CD14-positive monocyte (primary cell): ENCODE results near the gene TMEM238L. TPM values are rescaled to one million over a fixed set of nuclear protein-coding genes. Genes with fewer than 3 reads are reported as not detected.
A peak's percentile ranks its signal among the peaks of the same experiment; 100 is the strongest.

Experiments used
- DNase-seq, 3 donors: peaks; one replicate each; pipeline ENCODE4 v3.0.0-alpha.2; 2011 to 2022
- H2AFZ ChIP-seq: 2 replicates; pipeline ENCODE4 v1.6.0; 2012; ENCODE audit warnings: mild to moderate bottlenecking, low read depth, low read length, inconsistent platforms; ENCODE audit not compliant: insufficient read depth, poor library complexity, severe bottlenecking
- H3K27ac ChIP-seq, 2 donors: 1 replicate in 1 of 2; 2 replicates in 1 of 2; pipeline ENCODE4 v1.5.1; 2012 to 2013; ENCODE audit warnings: low read length in 2 of 2, control low read depth in 1 of 2, inconsistent platforms in 1 of 2, low read depth in 1 of 2, mild to moderate bottlenecking in 1 of 2
- H3K27me3 ChIP-seq, 2 donors: one replicate each; pipeline versions ENCODE4 v1.6.0 to v1.6.1; 2011 to 2013; ENCODE audit warnings: low read length in 2 of 2; ENCODE audit not compliant: control insufficient read depth in 2 of 2, insufficient read depth in 2 of 2
- H3K36me3 ChIP-seq, 2 donors: replicated peaks in 1 of 2; 1 replicate in 1 of 2; 2 replicates in 1 of 2; pipeline versions ENCODE4 v1.5.1 to v1.6.1; 2012 to 2013; ENCODE audit warnings: low read length in 2 of 2, control low read depth in 1 of 2, inconsistent platforms in 1 of 2, mild to moderate bottlenecking in 1 of 2; ENCODE audit not compliant: insufficient read depth in 2 of 2, control insufficient read depth in 1 of 2
- H3K4me1 ChIP-seq, 2 donors: 1 replicate in 1 of 2; 2 replicates in 1 of 2; pipeline versions ENCODE4 v1.5.1 to v1.6.1; 2012 to 2013; ENCODE audit warnings: low read length in 2 of 2, control low read depth in 1 of 2, inconsistent platforms in 1 of 2, mild to moderate bottlenecking in 1 of 2, moderate library complexity in 1 of 2; ENCODE audit not compliant: insufficient read depth in 2 of 2, control insufficient read depth in 1 of 2
- H3K4me2 ChIP-seq: replicated peaks from 2 replicates; pipeline ENCODE3; 2012; ENCODE audit warnings: low read length, moderate library complexity, mild to moderate bottlenecking; ENCODE audit not compliant: poor library complexity, severe bottlenecking; ENCODE audit errors: extremely low read depth
- H3K4me3 ChIP-seq, 3 experiments: fragments of 200-600 bp in 1 of 3; sonication (generic) in 1 of 3; replicated peaks in 1 of 3; 1 replicate in 2 of 3; 2 replicates in 1 of 3; pipeline ENCODE4 v1.5.1; 2011 to 2013; ENCODE audit warnings: low read length in 3 of 3, mild to moderate bottlenecking in 3 of 3, control low read depth in 2 of 3, low read depth in 2 of 3, inconsistent platforms in 1 of 3, moderate library complexity in 1 of 3
- H3K79me2 ChIP-seq: 2 replicates; pipeline ENCODE4 v1.6.0; 2012; ENCODE audit warnings: mild to moderate bottlenecking, control low read depth, inconsistent platforms, low read length, moderate library complexity; ENCODE audit not compliant: insufficient read depth
- H3K9ac ChIP-seq: 2 replicates; pipeline ENCODE4 v1.6.0; 2017; ENCODE audit warnings: low read length, mild to moderate bottlenecking; ENCODE audit not compliant: insufficient read depth, poor library complexity, severe bottlenecking
- H3K9me3 ChIP-seq, 2 donors: replicated peaks in 1 of 2; 1 replicate in 1 of 2; 2 replicates in 1 of 2; pipeline versions ENCODE4 v1.5.1 to v1.6.1; 2012 to 2013; ENCODE audit warnings: low read length in 2 of 2, control low read depth in 1 of 2; ENCODE audit not compliant: control insufficient read depth in 1 of 2, insufficient read depth in 1 of 2
- H4K20me1 ChIP-seq: 2 replicates; pipeline ENCODE4 v1.6.0; 2012; ENCODE audit warnings: mild to moderate bottlenecking, low read length, control low read depth, moderate library complexity; ENCODE audit not compliant: insufficient read depth
- H3K27ac Mint-ChIP-seq, 7 donors: one replicate each; pipeline ENCODE4 v1.8.0; 2020; ENCODE audit warnings: mild to moderate bottlenecking in 7 of 7, mixed read lengths in 7 of 7, moderate library complexity in 6 of 7, inconsistent platforms in 2 of 7
- H3K27me3 Mint-ChIP-seq, 3 donors: one replicate each; pipeline ENCODE4 v1.8.0; 2021 to 2022; ENCODE audit warnings: low read depth in 3 of 3, mild to moderate bottlenecking in 3 of 3, mixed read lengths in 3 of 3, moderate library complexity in 3 of 3, inconsistent platforms in 1 of 3
- H3K36me3 Mint-ChIP-seq, 2 donors: one replicate each; pipeline ENCODE4 v1.8.0; 2020; ENCODE audit warnings: mixed read lengths in 2 of 2, inconsistent platforms in 1 of 2, mild to moderate bottlenecking in 1 of 2
- H3K4me1 Mint-ChIP-seq: one replicate; pipeline ENCODE4 v1.8.0; 2020; ENCODE audit warnings: mild to moderate bottlenecking, mixed read lengths
- H3K4me3 Mint-ChIP-seq, 2 donors: one replicate each; pipeline ENCODE4 v1.8.0; 2020; ENCODE audit warnings: mild to moderate bottlenecking in 2 of 2, mixed read lengths in 2 of 2, moderate library complexity in 1 of 2
- H3K9me3 Mint-ChIP-seq, 7 donors: one replicate each; pipeline ENCODE4 v1.8.0; 2020 to 2022; ENCODE audit warnings: mixed read lengths in 7 of 7, mild to moderate bottlenecking in 6 of 7, moderate library complexity in 6 of 7, inconsistent platforms in 2 of 7
- CTCF ChIP-seq: fragments of 200-600 bp; IDR thresholded peaks from one replicate; pipeline ENCODE4 v1.8.0; 2022; ENCODE audit warnings: antibody characterized with exemption, mild to moderate bottlenecking
- WGBS: methylation state at CpG from one replicate; pipeline ENCODE4 v1.1.5; 2013; ENCODE audit warnings: missing lambda C conversion rate; ENCODE audit not compliant: insufficient coverage; 5-methylcytosine and 5-hydroxymethylcytosine counted together
- intact Hi-C, 2 donors: fragments of 100-400 bp; cut with micrococcal nuclease; formaldehyde crosslinking; loops; one replicate each; pipeline versions ENCODE4 v1.15.0 to v1.15.1; 2023
- polyA plus RNA-seq, 3 donors: library from polyadenylated mRNA; depleted of rRNA in 1 of 3; unstranded in 2 of 3; stranded (reverse) in 1 of 3; fragments of 300-500 nt in 2 of 3; fragments of >200 nt in 1 of 3; fragmentation: Illumina TruSeq in 2 of 3; gene quantifications; 1 replicate in 2 of 3; 2 replicates in 1 of 3; pipeline ENCODE4 v1.2.3, GENCODE V29; 2012 to 2021

The TMEM238L gene
- polyA plus RNA-seq, 3 donors = not detected

GRCh38 chr17:10831696-10832095 lies 27.8 kb upstream of the TMEM238L start:
- no peak for TF ChIP-seq CTCF
- no peaks in the 10 kb centered on the region for H3K9me3 Mint-ChIP-seq
- Histone ChIP-seq H3K4me1 (no peaks in the 10 kb centered on the region), H2AFZ (no peak overlapping the region), H3K9ac (no peak overlapping the region), H3K27me3 (no peaks in the 10 kb centered on the region), H3K27ac (no peak overlapping the region), H3K9me3 (no peaks in the 10 kb centered on the region), H3K36me3 (no peaks in the 10 kb centered on the region), H3K79me2 (no peaks in the 10 kb centered on the region), H3K4me2 (no peak overlapping the region), H4K20me1 (no peaks in the 10 kb centered on the region), H3K4me3 (no peak overlapping the region)
- H3K27ac Mint-ChIP-seq = no peak overlapping the region
- no peaks in the 10 kb centered on the region for H3K4me1 Mint-ChIP-seq
- H3K27me3 Mint-ChIP-seq = peaks cover 1 to 4% (median 1%) of the 10 kb centered on the region in 3 donors
- WGBS = 74% methylated on average over 5 of the region's 5 CpGs
- H3K36me3 Mint-ChIP-seq = no peaks in the 10 kb centered on the region
- DNase-seq = no peak
- no peak overlapping the region for H3K4me3 Mint-ChIP-seq
- intact Hi-C loops = no loop called here

- no peak for TF ChIP-seq CTCF
These were observed 24.1 kb upstream of the TMEM238L start for GRCh38 chr17:10827898-10828552.

More at GRCh38 chr17:10827898-10828552, 24.1 kb upstream of the TMEM238L start:
- no peaks in the 10 kb centered on the region for H3K4me1 Mint-ChIP-seq
- WGBS = 84% methylated on average over 3 of the region's 5 CpGs
- H3K4me3 Mint-ChIP-seq = no peak overlapping the region
- peaks cover 1 to 5% (median 2%) of the 10 kb centered on the region in 3 donors for H3K27me3 Mint-ChIP-seq
- Histone ChIP-seq H3K36me3 (no peaks in the 10 kb centered on the region), H3K4me2 (no peak overlapping the region), H3K4me1 (no peaks in the 10 kb centered on the region), H3K9me3 (no peaks in the 10 kb centered on the region), H3K79me2 (no peaks in the 10 kb centered on the region), H3K27ac (no peak overlapping the region), H2AFZ (no peak overlapping the region), H3K4me3 (no peak overlapping the region), H3K9ac (no peak overlapping the region), H4K20me1 (no peaks in the 10 kb centered on the region), H3K27me3 (no peaks in the 10 kb centered on the region)
- intact Hi-C loops = no loop called here
- no peaks in the 10 kb centered on the region for H3K36me3 Mint-ChIP-seq
- no peak for DNase-seq
- H3K27ac Mint-ChIP-seq = peak overlapping the region in 1 of 7 donors; percentile 43
- H3K9me3 Mint-ChIP-seq = peaks cover 0 to 5% (median 0%) of the 10 kb centered on the region in 7 donors
